ENCODE measurements around the gene NME5.
"Not testable (repeated sequence)": the region's sequence is repeated elsewhere in the genome, so short reads cannot be mapped to it uniquely, and the experiment has no call there.

The NME5 gene

GRCh38 chr5:138138949-138139780 lies at the start of gene NME5:
Gene NME5 (minus strand): TSS chr5:138139428. CDS start chr5:138138780, 648 bp downstream.
- DNase-seq: peak; percentile 68 to 86

- no peak for DNase-seq
Observed at GRCh38 chr5:138188626-138189025, 49.4 kb upstream of the NME5 start.

- DNase-seq: no peak
Observed at GRCh38 chr5:138186002-138186447, 46.8 kb upstream of the NME5 start.

- no peak for DNase-seq
Observed at GRCh38 chr5:138182808-138183207, 43.6 kb upstream of the NME5 start.

- no peak for DNase-seq
Observed at GRCh38 chr5:138180841-138181240, 41.6 kb upstream of the NME5 start.

GRCh38 chr5:138180183-138180782 lies 41.1 kb upstream of the NME5 start:
- DNase-seq: peak; percentile 38 to 54

GRCh38 chr5:138179277-138179857 lies 40.1 kb upstream of the NME5 start:
- no peak for DNase-seq

GRCh38 chr5:138178516-138179276 lies 39.5 kb upstream of the NME5 start, which contains the start of the genes BRD8 and KIF20A:
Gene BRD8 (minus strand): TSS chr5:138178630. CDS start chr5:138178614, 16 bp downstream.
Gene KIF20A (plus strand): TSS chr5:138179112. CDS start chr5:138179681, 569 bp downstream.
- peak; percentile 96 to 97 for DNase-seq

- DNase-seq: peak; percentile 7 to 13
Observed at GRCh38 chr5:138177941-138178515, 38.8 kb upstream of the NME5 start.

GRCh38 chr5:138170299-138170698 lies 31.1 kb upstream of the NME5 start:
- no peak for DNase-seq

- DNase-seq: no peak
Observed at GRCh38 chr5:138169124-138169523, 29.9 kb upstream of the NME5 start.

- no peak for DNase-seq
Observed at GRCh38 chr5:138163721-138164120, 24.5 kb upstream of the NME5 start.

- DNase-seq: no peak
Observed at GRCh38 chr5:138160706-138161105, 21.5 kb upstream of the NME5 start.

- DNase-seq: no peak
Observed at GRCh38 chr5:138159666-138160065, 20.4 kb upstream of the NME5 start.

GRCh38 chr5:138157626-138158025 lies 18.4 kb upstream of the NME5 start:
- DNase-seq: no peak

GRCh38 chr5:138155977-138156376 lies 16.7 kb upstream of the NME5 start:
- DNase-seq: not testable (repeated sequence)

- no peak for DNase-seq
Observed at GRCh38 chr5:138149530-138149929, 10.3 kb upstream of the NME5 start.

- DNase-seq: no peak
Observed at GRCh38 chr5:138148811-138149210, 9.6 kb upstream of the NME5 start.

- not testable (repeated sequence) for DNase-seq
Observed at GRCh38 chr5:138143578-138143977, 4.3 kb upstream of the NME5 start.

- no peak for DNase-seq
Observed at GRCh38 chr5:138141734-138142133, 2.5 kb upstream of the NME5 start.

GRCh38 chr5:138140268-138140667 lies 1.0 kb upstream of the NME5 start:
- DNase-seq: no peak

- DNase-seq: no peak
Observed at GRCh38 chr5:138139781-138140090, 508 bp upstream of the NME5 start.

- DNase-seq: no peak
Observed at GRCh38 chr5:138132543-138132942, 6.7 kb downstream of the NME5 start.

Measured in SHP77 (cell line).